GM19035 (cell line): Measurements from ENCODE around the gene TRAM1L1.

ENCODE experiments used
- ATAC-seq: cut with Tn5 transposase; IDR thresholded peaks from one replicate; pipeline ENCODE4 v1.9.1; 2021; ENCODE audit not compliant: unreplicated experiment

The TRAM1L1 gene

GRCh38 chr4:117084866-117085701 lies at the start of gene TRAM1L1:
Gene TRAM1L1, minus strand, starts transcription at chr4:117085576. Its CDS starts 183 bp downstream, at chr4:117085393.
- ATAC-seq, result no peak

- no peak for ATAC-seq
These were observed 49.0 kb upstream of the TRAM1L1 start for GRCh38 chr4:117134386-117134785.

GRCh38 chr4:117096886-117097285 lies 11.5 kb upstream of the TRAM1L1 start:
- no peak for ATAC-seq

- no peak for ATAC-seq
These were observed 11.1 kb upstream of the TRAM1L1 start for GRCh38 chr4:117096462-117096861.

- ATAC-seq, result no peak
These were observed 8.2 kb upstream of the TRAM1L1 start for GRCh38 chr4:117093571-117093970.

- no peak for ATAC-seq
These were observed 7.6 kb downstream of the TRAM1L1 start for GRCh38 chr4:117077760-117078159.

- ATAC-seq, result no peak
These were observed 17.3 kb downstream of the TRAM1L1 start for GRCh38 chr4:117068120-117068519.

GRCh38 chr4:117063961-117064696 lies 21.2 kb downstream of the TRAM1L1 start:
- ATAC-seq, result no peak

- no peak for ATAC-seq
These were observed 42.4 kb downstream of the TRAM1L1 start for GRCh38 chr4:117042962-117043361.
